HEK293 (cell line): ENCODE results near the gene KPTN.
A peak's percentile ranks its signal among the peaks of the same experiment; 100 is the strongest.

Source experiments
- CTCF ChIA-PET: fragments of 350-600 bp; formaldehyde crosslinking; extraction: SDS; loops from one replicate; lab custom pipeline; 2021; ENCODE audit warnings: antibody characterized with exemption; lab: Yijun Ruan, JAX
- POLR2A ChIA-PET: fragments of 300-600 bp; formaldehyde crosslinking; extraction: SDS; loops from one replicate; lab custom pipeline; 2020; ENCODE audit warnings: antibody characterized with exemption, inconsistent platforms; lab: Yijun Ruan, JAX
- H3K27ac ChIP-seq: fragments of 200-500 bp; sonication (Bioruptor generic); 2 replicates; pipeline ENCODE4 v1.5.1; 2014; ENCODE audit warnings: low read depth, low read length, control low read depth, inconsistent platforms; ENCODE audit errors: extremely low read depth
- H3K36me3 ChIP-seq, 2 experiments: fragments of 200-500 bp in 1 of 2; sonication (Bioruptor generic) in 1 of 2; 1 replicate in 1 of 2; 2 replicates in 1 of 2; pipeline ENCODE4 v1.5.1; 2014 to 2017; ENCODE audit warnings: inconsistent platforms in 2 of 2, low read length in 2 of 2; ENCODE audit not compliant: control insufficient read depth in 2 of 2, insufficient read depth in 1 of 2
- H3K4me1 ChIP-seq: fragments of 200-500 bp; sonication (Bioruptor generic); 2 replicates; pipeline ENCODE4 v1.5.1; 2014; ENCODE audit warnings: mild to moderate bottlenecking, low read length, inconsistent platforms; ENCODE audit not compliant: control insufficient read depth, insufficient read depth
- H3K4me3 ChIP-seq: 2 replicates; pipeline ENCODE4 v1.5.1; 2011; ENCODE audit warnings: low read depth, mild to moderate bottlenecking, control low read depth, low read length, moderate library complexity
- H3K9me3 ChIP-seq: fragments of 200-500 bp; sonication (Bioruptor generic); 2 replicates; pipeline ENCODE4 v1.5.1; 2014; ENCODE audit warnings: low read depth, low read length, inconsistent platforms; ENCODE audit not compliant: control insufficient read depth, insufficient read depth
- CTCF ChIP-seq: fragments of 450-650 bp; formaldehyde crosslinking; IDR thresholded peaks from 2 replicates; pipeline ENCODE4 v1.5.1; 2016; ENCODE audit warnings: missing biosample characterization, missing genetic modification characterization
- GLI2 ChIP-seq: fragments of 450-650 bp; formaldehyde crosslinking; IDR thresholded peaks from 2 replicates; pipeline ENCODE4; 2017; ENCODE audit warnings: missing biosample characterization, missing genetic modification characterization, low read depth, borderline replicate concordance
- MEIS1 ChIP-seq: sonication (generic); formaldehyde crosslinking; IDR thresholded peaks from 2 replicates; pipeline ENCODE4 v1.8.1; 2022; ENCODE audit warnings: missing genetic modification reagents, mild to moderate bottlenecking, borderline replicate concordance
- MZF1 ChIP-seq: fragments of 450-650 bp; formaldehyde crosslinking; IDR thresholded peaks from 2 replicates; pipeline ENCODE4 v1.5.1; 2017; ENCODE audit warnings: missing biosample characterization, missing genetic modification characterization, borderline replicate concordance
- ZFP37 ChIP-seq: fragments of 450-650 bp; formaldehyde crosslinking; IDR thresholded peaks from 2 replicates; pipeline ENCODE4 v1.5.1; 2016; ENCODE audit warnings: missing biosample characterization, missing genetic modification characterization
- ZNF274 ChIP-seq, 2 experiments: fragments of 200-500 bp in 1 of 2; fragments of 450-650 bp in 1 of 2; sonication (Bioruptor generic) in 1 of 2; formaldehyde crosslinking in 1 of 2; IDR thresholded peaks; 2 replicates each; pipeline versions ENCODE4 v1.5.1 to v1.6.1; 2014 to 2016; ENCODE audit warnings: borderline replicate concordance in 1 of 2, inconsistent platforms in 1 of 2, low read length in 1 of 2, missing biosample characterization in 1 of 2, missing genetic modification characterization in 1 of 2
- ZNF280D ChIP-seq: fragments of 450-650 bp; formaldehyde crosslinking; IDR thresholded peaks from 2 replicates; pipeline ENCODE4 v1.5.1; 2016; ENCODE audit warnings: missing biosample characterization, missing genetic modification characterization
- ZNF302 ChIP-seq: fragments of 450-650 bp; formaldehyde crosslinking; IDR thresholded peaks from 2 replicates; pipeline ENCODE4 v1.5.1; 2016; ENCODE audit warnings: missing biosample characterization, missing genetic modification characterization, low read depth
- ZNF449 ChIP-seq: fragments of 450-650 bp; formaldehyde crosslinking; IDR thresholded peaks from 2 replicates; pipeline ENCODE4 v1.5.1; 2017; ENCODE audit warnings: missing biosample characterization, mild to moderate bottlenecking, missing genetic modification characterization, moderate library complexity
- ZNF596 ChIP-seq: fragments of 450-650 bp; IDR thresholded peaks from 2 replicates; pipeline ENCODE4 v1.5.0; 2018; ENCODE audit warnings: missing biosample characterization, mild to moderate bottlenecking, missing genetic modification characterization, moderate library complexity
- TF ChIP-seq, protein P1 (sequence below): fragments of 450-650 bp; formaldehyde crosslinking; IDR thresholded peaks from 2 replicates; pipeline ENCODE4 v1.5.1; 2016; ENCODE audit warnings: missing biosample characterization, missing genetic modification characterization
- TF ChIP-seq, protein P2 (sequence below): fragments of 450-650 bp; formaldehyde crosslinking; IDR thresholded peaks from 2 replicates; pipeline ENCODE4 v1.5.1; 2016; ENCODE audit warnings: missing biosample characterization, missing genetic modification characterization, low read depth
- TF ChIP-seq, protein P3 (sequence below): fragments of 450-650 bp; formaldehyde crosslinking; IDR thresholded peaks from 2 replicates; pipeline ENCODE4 v1.5.1; 2016; ENCODE audit warnings: missing biosample characterization, missing genetic modification characterization

The KPTN gene

GRCh38 chr19:47503826-47504150 is 19.8 kb upstream of the KPTN start:
- Histone ChIP-seq H3K9me3 (no peaks in the 10 kb centered on the region), H3K4me1 (no peaks in the 10 kb centered on the region), H3K4me3 (no peak overlapping the region), H3K27ac (0 out of 2 replicates have a peak overlapping the region, but pooled peaks have one; percentile 16), H3K36me3 (peaks cover 20 to 70% of the 10 kb centered on the region in 2 experiments)
- ChIA-PET POLR2A (interaction anchor here (1.1 kb wide), 1 partner anchor 20 kb away, joined by 3 read pairs; the partner anchor contains the start of gene KPTN), CTCF (interaction anchor here (0.6 to 3.3 kb wide), 4 partner anchors 9 to 285 kb away, joined by 3 to 14 read pairs (median 4); partner anchors contain the start of genes KPTN and NAPA)
- TF ChIP-seq ZNF449 (tag by site-specific recombination), result no peak
- TF ChIP-seq MEIS1 (CRISPR knock-in tag), result no peak
- no peak for TF ChIP-seq ZNF274 (IDR thresholded peaks at IDR 0.05; ENCODE audit: low read length)
- no peak for TF ChIP-seq ZNF274 (tag by site-specific recombination; IDR thresholded peaks at IDR 0.05; ENCODE audit: borderline replicate concordance)
- TF ChIP-seq, protein P1, sequence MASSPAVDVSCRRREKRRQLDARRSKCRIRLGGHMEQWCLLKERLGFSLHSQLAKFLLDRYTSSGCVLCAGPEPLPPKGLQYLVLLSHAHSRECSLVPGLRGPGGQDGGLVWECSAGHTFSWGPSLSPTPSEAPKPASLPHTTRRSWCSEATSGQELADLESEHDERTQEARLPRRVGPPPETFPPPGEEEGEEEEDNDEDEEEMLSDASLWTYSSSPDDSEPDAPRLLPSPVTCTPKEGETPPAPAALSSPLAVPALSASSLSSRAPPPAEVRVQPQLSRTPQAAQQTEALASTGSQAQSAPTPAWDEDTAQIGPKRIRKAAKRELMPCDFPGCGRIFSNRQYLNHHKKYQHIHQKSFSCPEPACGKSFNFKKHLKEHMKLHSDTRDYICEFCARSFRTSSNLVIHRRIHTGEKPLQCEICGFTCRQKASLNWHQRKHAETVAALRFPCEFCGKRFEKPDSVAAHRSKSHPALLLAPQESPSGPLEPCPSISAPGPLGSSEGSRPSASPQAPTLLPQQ (tag by site-specific recombination), result no peak
- TF ChIP-seq ZNF302 (tag by site-specific recombination), result no peak
- TF ChIP-seq, protein P2, sequence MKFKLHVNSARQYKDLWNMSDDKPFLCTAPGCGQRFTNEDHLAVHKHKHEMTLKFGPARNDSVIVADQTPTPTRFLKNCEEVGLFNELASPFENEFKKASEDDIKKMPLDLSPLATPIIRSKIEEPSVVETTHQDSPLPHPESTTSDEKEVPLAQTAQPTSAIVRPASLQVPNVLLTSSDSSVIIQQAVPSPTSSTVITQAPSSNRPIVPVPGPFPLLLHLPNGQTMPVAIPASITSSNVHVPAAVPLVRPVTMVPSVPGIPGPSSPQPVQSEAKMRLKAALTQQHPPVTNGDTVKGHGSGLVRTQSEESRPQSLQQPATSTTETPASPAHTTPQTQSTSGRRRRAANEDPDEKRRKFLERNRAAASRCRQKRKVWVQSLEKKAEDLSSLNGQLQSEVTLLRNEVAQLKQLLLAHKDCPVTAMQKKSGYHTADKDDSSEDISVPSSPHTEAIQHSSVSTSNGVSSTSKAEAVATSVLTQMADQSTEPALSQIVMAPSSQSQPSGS (tag by site-specific recombination), result no peak
- TF ChIP-seq ZFP37 (tag by site-specific recombination), result no peak
- TF ChIP-seq ZNF596 (tag by site-specific recombination), result no peak

GRCh38 chr19:47503130-47503825 is 19.3 kb upstream of the KPTN start:
- TF ChIP-seq, protein P3, sequence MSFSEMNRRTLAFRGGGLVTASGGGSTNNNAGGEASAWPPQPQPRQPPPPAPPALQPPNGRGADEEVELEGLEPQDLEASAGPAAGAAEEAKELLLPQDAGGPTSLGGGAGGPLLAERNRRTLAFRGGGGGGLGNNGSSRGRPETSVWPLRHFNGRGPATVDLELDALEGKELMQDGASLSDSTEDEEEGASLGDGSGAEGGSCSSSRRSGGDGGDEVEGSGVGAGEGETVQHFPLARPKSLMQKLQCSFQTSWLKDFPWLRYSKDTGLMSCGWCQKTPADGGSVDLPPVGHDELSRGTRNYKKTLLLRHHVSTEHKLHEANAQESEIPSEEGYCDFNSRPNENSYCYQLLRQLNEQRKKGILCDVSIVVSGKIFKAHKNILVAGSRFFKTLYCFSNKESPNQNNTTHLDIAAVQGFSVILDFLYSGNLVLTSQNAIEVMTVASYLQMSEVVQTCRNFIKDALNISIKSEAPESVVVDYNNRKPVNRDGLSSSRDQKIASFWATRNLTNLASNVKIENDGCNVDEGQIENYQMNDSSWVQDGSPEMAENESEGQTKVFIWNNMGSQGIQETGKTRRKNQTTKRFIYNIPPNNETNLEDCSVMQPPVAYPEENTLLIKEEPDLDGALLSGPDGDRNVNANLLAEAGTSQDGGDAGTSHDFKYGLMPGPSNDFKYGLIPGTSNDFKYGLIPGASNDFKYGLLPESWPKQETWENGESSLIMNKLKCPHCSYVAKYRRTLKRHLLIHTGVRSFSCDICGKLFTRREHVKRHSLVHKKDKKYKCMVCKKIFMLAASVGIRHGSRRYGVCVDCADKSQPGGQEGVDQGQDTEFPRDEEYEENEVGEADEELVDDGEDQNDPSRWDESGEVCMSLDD (tag by site-specific recombination), result no peak
- no peak for TF ChIP-seq ZNF280D (tag by site-specific recombination)
- no peak for TF ChIP-seq GLI2 (tag by site-specific recombination)
- no peak for TF ChIP-seq MZF1
- no peak for TF ChIP-seq CTCF (tag by site-specific recombination)
- Histone ChIP-seq H3K27ac (0 out of 2 replicates have a peak overlapping the region, but pooled peaks have one; percentile 16), H3K9me3 (no peaks in the 10 kb centered on the region), H3K36me3 (peaks cover 20 to 75% of the 10 kb centered on the region in 2 experiments), H3K4me3 (no peak overlapping the region), H3K4me1 (no peaks in the 10 kb centered on the region)
- POLR2A ChIA-PET, result interaction anchor here (1.0 to 1.1 kb wide), 2 partner anchors 13 to 20 kb away, joined by 3 read pairs; partner anchors contain the start of gene KPTN
- CTCF ChIA-PET, result interaction anchor here (0.7 to 3.3 kb wide), 5 partner anchors 12 to 285 kb away, joined by 3 to 14 read pairs (median 4); partner anchors contain the start of gene NAPA
